ENCODE data around the gene FAM131C.
A peak's percentile ranks its signal among the peaks of the same experiment; 100 is the strongest.

Gene FAM131C

DNA sequence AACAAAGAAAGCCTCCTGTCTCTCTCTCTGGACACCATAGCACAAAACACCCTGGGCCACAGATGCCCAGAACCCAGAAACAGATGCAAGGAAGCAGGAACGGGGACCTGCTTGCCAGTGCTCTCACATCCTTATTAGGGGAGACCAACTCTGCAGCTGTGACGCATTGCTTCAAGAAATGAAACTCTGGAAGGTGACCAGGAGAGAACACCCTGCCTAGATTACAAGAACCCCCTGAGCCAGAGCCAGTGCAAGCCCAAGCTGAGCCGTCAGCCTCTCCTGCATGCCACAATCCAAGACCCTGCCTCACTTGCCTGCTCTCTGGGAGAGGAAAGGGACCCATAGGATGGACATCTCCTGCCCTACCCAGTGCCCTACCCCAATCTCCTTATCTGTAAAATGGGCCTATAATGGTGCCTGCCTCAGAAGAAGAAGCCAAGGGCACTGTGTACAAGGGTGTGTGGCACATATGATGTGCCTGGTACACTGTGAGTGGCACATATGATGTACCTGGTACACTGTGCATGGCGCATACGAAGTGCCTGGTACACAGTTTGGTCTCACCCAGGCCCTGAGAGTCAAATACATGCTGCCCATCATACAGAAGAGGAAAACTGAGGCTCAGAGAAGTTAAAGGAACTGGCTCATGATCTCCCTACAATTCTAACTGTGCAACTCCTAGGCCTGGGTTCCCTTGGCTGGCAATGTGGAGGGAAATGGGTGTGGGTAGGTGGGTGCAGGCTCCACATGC lies 16.8 kb upstream of the FAM131C start:
- H3K4me1 ChIP-seq (ENCODE audit: control insufficient read depth, insufficient read depth, low read length, poor library complexity, severe bottlenecking): no peaks in the 10 kb centered on the region
- H3K4me3 ChIP-seq (ENCODE audit: insufficient read depth, low read depth, low read length, poor library complexity, severe bottlenecking): no peak overlapping the region
- no peak for DNase-seq
- H3K9me3 ChIP-seq (ENCODE audit: control insufficient read depth, low read length): no peaks in the 10 kb centered on the region
- H3K36me3 ChIP-seq (ENCODE audit: control insufficient read depth, insufficient read depth, low read length): no peaks in the 10 kb centered on the region
- no peak overlapping the region for H3K27ac ChIP-seq (ENCODE audit: insufficient read depth, low read length, poor library complexity, severe bottlenecking)
- no peaks in the 10 kb centered on the region for H3K27me3 ChIP-seq (replicated peaks; ENCODE audit: control insufficient read depth, insufficient read depth, low read length, poor library complexity, severe bottlenecking)

DNA sequence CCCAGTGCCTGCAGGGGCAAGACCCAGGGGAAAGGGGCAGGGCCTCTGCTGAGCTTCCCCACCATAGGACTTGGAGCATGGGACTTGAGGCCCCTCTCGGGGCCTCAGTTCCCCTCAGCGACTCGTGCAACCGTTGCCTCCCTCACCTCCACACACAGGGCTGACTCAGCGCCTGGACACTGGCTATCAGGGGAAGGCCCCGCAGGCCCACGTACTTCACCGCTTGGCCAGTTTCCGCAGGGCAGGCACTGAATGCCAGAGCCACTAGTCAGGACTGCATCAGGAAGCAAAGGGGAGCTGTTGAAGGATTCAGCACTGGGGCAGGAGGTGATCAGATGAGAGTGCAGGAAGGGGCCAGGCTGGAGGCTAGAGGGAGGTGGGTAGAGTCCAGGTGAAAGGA lies 15.5 kb upstream of the FAM131C start:
- no peak for DNase-seq
- no peaks in the 10 kb centered on the region for H3K4me1 ChIP-seq (ENCODE audit: control insufficient read depth, insufficient read depth, low read length, poor library complexity, severe bottlenecking)
- H3K4me3 ChIP-seq (ENCODE audit: insufficient read depth, low read depth, low read length, poor library complexity, severe bottlenecking): no peak overlapping the region
- H3K36me3 ChIP-seq (ENCODE audit: control insufficient read depth, insufficient read depth, low read length): no peaks in the 10 kb centered on the region
- H3K27ac ChIP-seq (ENCODE audit: insufficient read depth, low read length, poor library complexity, severe bottlenecking): no peak overlapping the region
- no peaks in the 10 kb centered on the region for H3K27me3 ChIP-seq (replicated peaks; ENCODE audit: control insufficient read depth, insufficient read depth, low read length, poor library complexity, severe bottlenecking)
- no peaks in the 10 kb centered on the region for H3K9me3 ChIP-seq (ENCODE audit: control insufficient read depth, low read length)

DNA sequence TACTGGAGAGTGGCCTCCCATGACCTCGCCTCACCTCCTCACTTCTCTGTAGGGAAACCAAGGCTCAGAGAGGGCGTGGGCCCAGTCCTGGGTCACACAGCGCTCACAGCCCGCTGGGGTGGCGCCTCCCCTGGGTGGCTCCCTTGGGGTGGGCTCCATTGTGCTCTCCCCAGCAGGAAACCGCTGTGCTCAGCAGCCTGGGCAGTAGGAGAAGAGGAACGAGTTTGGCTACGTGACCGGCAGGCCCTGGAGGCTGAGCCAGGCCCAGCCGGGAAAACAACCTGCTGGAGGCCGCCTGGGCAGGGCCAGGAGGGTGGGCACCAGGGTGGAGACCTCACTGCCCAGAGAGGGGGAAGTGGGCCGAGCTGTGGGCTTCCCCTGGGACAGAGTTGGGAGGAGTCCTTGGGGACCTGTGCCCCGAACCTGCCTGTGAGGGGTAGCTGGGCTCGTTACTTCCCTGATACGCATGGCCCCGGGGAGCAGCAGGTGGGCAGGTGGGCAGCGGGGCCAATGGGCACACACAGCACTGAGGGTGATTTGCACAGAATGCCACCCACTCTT lies 15.0 kb upstream of the FAM131C start:
- Histone ChIP-seq H3K4me1 (ENCODE audit: control insufficient read depth, insufficient read depth, low read length, poor library complexity, severe bottlenecking) (no peaks in the 10 kb centered on the region), H3K36me3 (ENCODE audit: control insufficient read depth, insufficient read depth, low read length) (no peaks in the 10 kb centered on the region), H3K9me3 (ENCODE audit: control insufficient read depth, low read length) (no peaks in the 10 kb centered on the region), H3K27me3 (replicated peaks; ENCODE audit: control insufficient read depth, insufficient read depth, low read length, poor library complexity, severe bottlenecking) (no peaks in the 10 kb centered on the region), H3K27ac (ENCODE audit: insufficient read depth, low read length, poor library complexity, severe bottlenecking) (no peak overlapping the region), H3K4me3 (ENCODE audit: insufficient read depth, low read depth, low read length, poor library complexity, severe bottlenecking) (no peak overlapping the region)
- no peak for DNase-seq

DNA sequence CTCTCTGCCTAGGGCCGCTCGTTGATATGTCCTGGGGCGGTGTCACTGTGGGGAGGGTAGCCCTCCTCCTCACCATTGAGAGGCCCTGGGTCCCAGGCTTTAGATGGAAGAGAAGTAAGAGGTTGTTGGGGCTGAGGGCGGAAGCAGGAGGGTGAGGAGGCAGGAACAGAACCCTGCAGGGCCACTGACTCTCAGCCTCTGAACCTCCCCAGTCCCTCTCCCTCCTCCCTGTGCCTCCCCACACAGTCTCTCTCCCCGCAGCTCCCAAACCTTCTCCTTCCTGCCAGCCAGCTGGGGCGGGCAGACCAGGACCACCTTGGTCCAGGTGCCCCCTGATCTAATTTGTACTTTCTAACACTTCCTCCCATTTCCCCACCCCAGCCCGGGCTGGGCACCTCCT lies 14.3 kb upstream of the FAM131C start:
- no peaks in the 10 kb centered on the region for H3K4me1 ChIP-seq (ENCODE audit: control insufficient read depth, insufficient read depth, low read length, poor library complexity, severe bottlenecking)

DNA sequence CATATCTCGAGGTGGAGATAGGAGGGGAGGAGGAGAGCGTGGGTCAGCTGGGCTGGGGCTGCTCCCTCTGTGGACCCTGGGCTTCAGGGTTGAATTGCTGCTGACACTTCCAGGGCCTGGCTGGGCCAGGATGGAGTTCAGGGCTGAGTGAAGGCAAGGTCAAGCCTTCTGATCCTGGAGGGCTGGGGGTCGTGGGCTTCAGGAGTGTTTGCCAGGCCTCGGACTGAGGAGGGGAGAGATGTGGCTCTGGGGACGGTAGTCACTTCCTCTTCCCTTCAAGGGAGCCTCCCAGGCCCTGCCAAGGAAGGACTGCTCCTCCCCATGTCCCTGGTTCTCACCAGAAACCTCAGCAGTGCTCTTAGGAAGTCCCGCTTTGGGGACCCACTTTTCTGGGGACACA lies 12.1 kb upstream of the FAM131C start:
- H3K9me3 ChIP-seq (ENCODE audit: control insufficient read depth, low read length): no peaks in the 10 kb centered on the region
- no peak overlapping the region for H3K4me3 ChIP-seq (ENCODE audit: insufficient read depth, low read depth, low read length, poor library complexity, severe bottlenecking)
- no peaks in the 10 kb centered on the region for H3K4me1 ChIP-seq (ENCODE audit: control insufficient read depth, insufficient read depth, low read length, poor library complexity, severe bottlenecking)
- H3K27me3 ChIP-seq (replicated peaks; ENCODE audit: control insufficient read depth, insufficient read depth, low read length, poor library complexity, severe bottlenecking): no peaks in the 10 kb centered on the region
- H3K36me3 ChIP-seq (ENCODE audit: control insufficient read depth, insufficient read depth, low read length): no peaks in the 10 kb centered on the region
- DNase-seq: no peak
- no peak overlapping the region for H3K27ac ChIP-seq (ENCODE audit: insufficient read depth, low read length, poor library complexity, severe bottlenecking)

More for the DNA sequence above, 14.3 kb upstream of the FAM131C start:
- H3K4me3 ChIP-seq (ENCODE audit: insufficient read depth, low read depth, low read length, poor library complexity, severe bottlenecking): no peak overlapping the region
- DNase-seq: no peak
- no peaks in the 10 kb centered on the region for H3K27me3 ChIP-seq (replicated peaks; ENCODE audit: control insufficient read depth, insufficient read depth, low read length, poor library complexity, severe bottlenecking)
- no peaks in the 10 kb centered on the region for H3K9me3 ChIP-seq (ENCODE audit: control insufficient read depth, low read length)
- H3K36me3 ChIP-seq (ENCODE audit: control insufficient read depth, insufficient read depth, low read length): no peaks in the 10 kb centered on the region
- no peak overlapping the region for H3K27ac ChIP-seq (ENCODE audit: insufficient read depth, low read length, poor library complexity, severe bottlenecking)

DNA sequence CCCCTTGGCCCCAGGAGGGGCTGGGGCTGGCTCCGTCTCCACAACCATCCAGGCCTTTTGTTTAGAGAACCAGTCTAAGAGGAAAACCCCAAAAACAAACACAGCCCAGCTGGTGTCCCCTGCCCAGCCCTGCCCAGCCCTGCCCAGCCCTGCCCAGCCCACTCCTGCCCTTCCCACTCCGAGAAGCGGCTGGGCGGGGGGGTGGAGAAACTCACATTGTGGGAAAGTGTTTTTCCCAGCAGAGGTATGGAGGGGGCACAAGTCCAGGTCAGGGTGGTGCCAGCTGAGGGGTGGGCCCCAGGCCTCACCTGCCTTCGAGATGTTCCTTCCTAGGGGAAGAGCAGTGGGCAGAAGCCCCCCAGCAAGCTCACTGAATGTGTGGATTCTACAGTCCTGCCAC lies 10.0 kb upstream of the FAM131C start:
- no peaks in the 10 kb centered on the region for H3K27me3 ChIP-seq (replicated peaks; ENCODE audit: control insufficient read depth, insufficient read depth, low read length, poor library complexity, severe bottlenecking)
- DNase-seq: no peak
- H3K36me3 ChIP-seq (ENCODE audit: control insufficient read depth, insufficient read depth, low read length): no peaks in the 10 kb centered on the region

DNA sequence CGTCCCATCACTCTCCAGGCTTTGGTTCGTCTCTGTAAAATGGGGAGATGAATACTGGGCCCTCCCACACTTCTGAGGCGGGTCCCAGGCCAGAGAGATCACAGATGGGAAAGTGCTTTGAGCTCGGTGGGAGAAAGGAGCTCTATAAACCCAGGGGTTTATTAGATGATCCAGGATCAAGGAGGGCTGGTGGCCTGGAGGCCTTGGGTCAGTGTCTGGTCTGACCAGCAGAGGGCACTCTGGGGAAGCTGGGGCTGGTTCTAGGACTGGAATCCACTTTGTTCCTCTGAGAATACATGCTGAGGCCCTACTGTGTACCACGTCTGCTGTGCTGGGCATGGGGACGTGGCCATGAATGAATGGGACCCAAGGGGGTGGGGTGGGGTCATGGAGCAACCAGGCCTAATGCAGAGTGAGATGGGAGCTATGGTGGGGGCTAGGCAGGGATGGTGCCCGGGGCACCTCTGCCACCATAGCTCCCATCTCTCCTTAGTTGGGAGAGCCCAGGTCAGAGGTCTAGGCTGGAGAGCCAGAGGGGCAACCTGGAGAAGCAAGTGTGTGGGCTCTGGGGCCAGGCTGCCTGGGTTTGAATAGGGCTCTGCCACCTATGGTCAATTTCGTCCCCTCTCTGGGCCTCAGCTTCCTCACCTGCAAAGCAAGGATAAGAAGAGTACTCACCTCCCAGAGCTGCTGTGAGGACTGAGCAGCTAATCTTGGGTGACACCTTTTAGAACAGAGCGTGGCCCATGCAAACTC lies 9.0 kb upstream of the FAM131C start:
- DNase-seq: peak in 2 of 3 donors; percentile 8 to 31
- H3K27me3 ChIP-seq (replicated peaks; ENCODE audit: control insufficient read depth, insufficient read depth, low read length, poor library complexity, severe bottlenecking): no peaks in the 10 kb centered on the region
- no peak overlapping the region for H3K27ac ChIP-seq (ENCODE audit: insufficient read depth, low read length, poor library complexity, severe bottlenecking)
- no peaks in the 10 kb centered on the region for H3K9me3 ChIP-seq (ENCODE audit: control insufficient read depth, low read length)
- H3K4me1 ChIP-seq (ENCODE audit: control insufficient read depth, insufficient read depth, low read length, poor library complexity, severe bottlenecking): peaks cover 6% of the 10 kb centered on the region
- no peak overlapping the region for H3K4me3 ChIP-seq (ENCODE audit: insufficient read depth, low read depth, low read length, poor library complexity, severe bottlenecking)
- H3K36me3 ChIP-seq (ENCODE audit: control insufficient read depth, insufficient read depth, low read length): no peaks in the 10 kb centered on the region

More for the DNA sequence above, 10.0 kb upstream of the FAM131C start:
- no peaks in the 10 kb centered on the region for H3K9me3 ChIP-seq (ENCODE audit: control insufficient read depth, low read length)
- H3K27ac ChIP-seq (ENCODE audit: insufficient read depth, low read length, poor library complexity, severe bottlenecking): no peak overlapping the region
- H3K4me3 ChIP-seq (ENCODE audit: insufficient read depth, low read depth, low read length, poor library complexity, severe bottlenecking): no peak overlapping the region
- H3K4me1 ChIP-seq (ENCODE audit: control insufficient read depth, insufficient read depth, low read length, poor library complexity, severe bottlenecking): peaks cover 6% of the 10 kb centered on the region

DNA sequence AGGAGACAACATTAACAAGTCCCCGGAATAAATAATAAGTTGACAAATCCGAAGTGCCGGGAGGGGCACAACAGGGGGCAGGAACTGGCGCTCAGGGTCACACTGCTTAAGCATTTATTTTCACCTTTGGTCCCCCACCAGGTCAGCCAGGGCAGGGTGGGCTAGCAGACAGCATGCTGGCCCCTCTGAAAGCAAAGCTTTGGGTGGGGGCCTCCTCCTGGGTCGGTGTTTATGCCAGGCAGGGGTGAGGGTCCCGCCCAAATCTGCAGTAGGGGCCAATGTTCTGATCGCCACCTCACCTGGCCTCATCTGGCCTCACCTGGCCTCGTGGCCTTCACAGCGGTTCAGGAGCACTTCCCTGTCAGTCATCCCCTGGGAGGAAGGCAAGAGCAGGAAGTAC lies 8.2 kb upstream of the FAM131C start:
- Histone ChIP-seq H3K27me3 (replicated peaks; ENCODE audit: control insufficient read depth, insufficient read depth, low read length, poor library complexity, severe bottlenecking) (no peaks in the 10 kb centered on the region), H3K4me3 (ENCODE audit: insufficient read depth, low read depth, low read length, poor library complexity, severe bottlenecking) (no peak overlapping the region), H3K36me3 (ENCODE audit: control insufficient read depth, insufficient read depth, low read length) (no peaks in the 10 kb centered on the region), H3K27ac (ENCODE audit: insufficient read depth, low read length, poor library complexity, severe bottlenecking) (no peak overlapping the region), H3K4me1 (ENCODE audit: control insufficient read depth, insufficient read depth, low read length, poor library complexity, severe bottlenecking) (peaks cover 6% of the 10 kb centered on the region), H3K9me3 (ENCODE audit: control insufficient read depth, low read length) (no peaks in the 10 kb centered on the region)
- no peak for DNase-seq

DNA sequence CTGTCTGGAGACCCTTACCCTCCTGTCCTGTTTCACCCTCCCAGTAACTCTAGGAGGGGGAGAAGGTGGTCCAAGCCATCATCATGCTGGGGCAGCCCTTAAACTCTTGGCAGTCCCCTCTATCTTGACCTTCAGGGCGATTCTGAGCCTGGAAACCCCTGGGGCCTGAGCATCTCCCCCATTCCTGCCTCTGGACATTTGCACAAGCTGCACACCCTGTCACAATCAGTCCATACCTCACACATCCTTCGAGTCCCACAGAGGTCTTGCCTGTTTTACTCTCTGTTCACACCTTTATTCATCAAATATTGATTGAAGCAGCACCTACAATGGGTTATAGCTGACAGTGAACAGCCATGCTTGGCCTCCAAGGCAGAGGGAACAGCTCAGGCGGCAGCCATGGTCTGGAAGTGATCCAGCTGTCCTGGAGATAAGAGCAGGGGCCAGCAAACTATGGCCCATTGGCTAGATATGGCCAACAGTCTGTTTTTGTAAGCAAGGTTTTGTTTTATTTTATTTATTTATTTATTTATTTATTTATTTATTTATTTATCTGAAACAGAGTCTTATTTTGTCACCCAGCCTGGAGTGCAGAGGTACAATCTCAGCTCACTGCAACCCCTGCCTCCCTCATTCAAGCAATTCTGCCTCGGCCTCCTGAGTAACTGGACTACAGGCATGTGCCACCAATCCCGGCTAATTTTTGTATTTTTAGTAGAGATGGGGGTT lies 7.1 kb upstream of the FAM131C start:
- H3K27ac ChIP-seq (ENCODE audit: insufficient read depth, low read length, poor library complexity, severe bottlenecking): no peak overlapping the region
- H3K4me1 ChIP-seq (ENCODE audit: control insufficient read depth, insufficient read depth, low read length, poor library complexity, severe bottlenecking): peaks cover 6% of the 10 kb centered on the region
- H3K27me3 ChIP-seq (replicated peaks; ENCODE audit: control insufficient read depth, insufficient read depth, low read length, poor library complexity, severe bottlenecking): no peaks in the 10 kb centered on the region
- no peaks in the 10 kb centered on the region for H3K9me3 ChIP-seq (ENCODE audit: control insufficient read depth, low read length)
- no peaks in the 10 kb centered on the region for H3K36me3 ChIP-seq (ENCODE audit: control insufficient read depth, insufficient read depth, low read length)
- no peak for DNase-seq
- no peak overlapping the region for H3K4me3 ChIP-seq (ENCODE audit: insufficient read depth, low read depth, low read length, poor library complexity, severe bottlenecking)

Data from effector memory CD4-positive, alpha-beta T cell (primary cell).